Measurements from ENCODE around the gene TRAPPC12.

TRAPPC12 gene

DNA sequence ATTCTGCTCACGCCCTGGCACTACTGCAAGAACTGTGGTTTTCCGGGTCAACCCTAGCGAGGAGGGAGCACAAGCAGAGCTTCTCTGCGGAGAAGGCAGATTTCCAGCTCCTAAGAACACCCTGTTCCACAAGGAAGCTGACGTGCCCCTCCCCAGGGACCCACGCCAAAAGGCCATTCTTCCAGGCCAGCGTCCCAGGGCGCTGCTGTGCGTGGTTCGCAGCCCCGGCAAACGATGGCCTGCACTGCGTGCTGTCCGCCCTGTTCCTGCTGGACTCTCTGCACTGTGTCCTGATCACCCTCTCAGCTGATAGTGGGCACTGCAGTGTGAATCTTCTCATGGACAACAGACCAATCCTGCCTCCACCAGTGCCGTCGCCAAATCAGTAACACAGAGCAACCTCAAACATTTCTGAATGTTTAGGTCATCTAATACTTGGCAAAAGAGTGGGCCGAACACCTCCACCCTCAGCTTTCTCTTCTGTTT, 90.7 kb downstream of the TRAPPC12 start:
- peaks cover 7% of the 10 kb centered on the region for H3K27me3 Mint-ChIP-seq (ENCODE audit: low read depth, poor library complexity)
- peaks cover 46% of the 10 kb centered on the region for H3K36me3 Mint-ChIP-seq (ENCODE audit: low read depth)
- peaks cover 17% of the 10 kb centered on the region for H3K4me1 Mint-ChIP-seq
- no peak for DNase-seq
- H3K4me3 Mint-ChIP-seq = no peak overlapping the region
- no peaks in the 10 kb centered on the region for H3K9me3 Mint-ChIP-seq
- H3K27ac Mint-ChIP-seq = no peak overlapping the region
- TF ChIP-seq, protein P1, sequence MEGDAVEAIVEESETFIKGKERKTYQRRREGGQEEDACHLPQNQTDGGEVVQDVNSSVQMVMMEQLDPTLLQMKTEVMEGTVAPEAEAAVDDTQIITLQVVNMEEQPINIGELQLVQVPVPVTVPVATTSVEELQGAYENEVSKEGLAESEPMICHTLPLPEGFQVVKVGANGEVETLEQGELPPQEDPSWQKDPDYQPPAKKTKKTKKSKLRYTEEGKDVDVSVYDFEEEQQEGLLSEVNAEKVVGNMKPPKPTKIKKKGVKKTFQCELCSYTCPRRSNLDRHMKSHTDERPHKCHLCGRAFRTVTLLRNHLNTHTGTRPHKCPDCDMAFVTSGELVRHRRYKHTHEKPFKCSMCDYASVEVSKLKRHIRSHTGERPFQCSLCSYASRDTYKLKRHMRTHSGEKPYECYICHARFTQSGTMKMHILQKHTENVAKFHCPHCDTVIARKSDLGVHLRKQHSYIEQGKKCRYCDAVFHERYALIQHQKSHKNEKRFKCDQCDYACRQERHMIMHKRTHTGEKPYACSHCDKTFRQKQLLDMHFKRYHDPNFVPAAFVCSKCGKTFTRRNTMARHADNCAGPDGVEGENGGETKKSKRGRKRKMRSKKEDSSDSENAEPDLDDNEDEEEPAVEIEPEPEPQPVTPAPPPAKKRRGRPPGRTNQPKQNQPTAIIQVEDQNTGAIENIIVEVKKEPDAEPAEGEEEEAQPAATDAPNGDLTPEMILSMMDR (IDR thresholded peaks at IDR 0.05) = no peak

DNA sequence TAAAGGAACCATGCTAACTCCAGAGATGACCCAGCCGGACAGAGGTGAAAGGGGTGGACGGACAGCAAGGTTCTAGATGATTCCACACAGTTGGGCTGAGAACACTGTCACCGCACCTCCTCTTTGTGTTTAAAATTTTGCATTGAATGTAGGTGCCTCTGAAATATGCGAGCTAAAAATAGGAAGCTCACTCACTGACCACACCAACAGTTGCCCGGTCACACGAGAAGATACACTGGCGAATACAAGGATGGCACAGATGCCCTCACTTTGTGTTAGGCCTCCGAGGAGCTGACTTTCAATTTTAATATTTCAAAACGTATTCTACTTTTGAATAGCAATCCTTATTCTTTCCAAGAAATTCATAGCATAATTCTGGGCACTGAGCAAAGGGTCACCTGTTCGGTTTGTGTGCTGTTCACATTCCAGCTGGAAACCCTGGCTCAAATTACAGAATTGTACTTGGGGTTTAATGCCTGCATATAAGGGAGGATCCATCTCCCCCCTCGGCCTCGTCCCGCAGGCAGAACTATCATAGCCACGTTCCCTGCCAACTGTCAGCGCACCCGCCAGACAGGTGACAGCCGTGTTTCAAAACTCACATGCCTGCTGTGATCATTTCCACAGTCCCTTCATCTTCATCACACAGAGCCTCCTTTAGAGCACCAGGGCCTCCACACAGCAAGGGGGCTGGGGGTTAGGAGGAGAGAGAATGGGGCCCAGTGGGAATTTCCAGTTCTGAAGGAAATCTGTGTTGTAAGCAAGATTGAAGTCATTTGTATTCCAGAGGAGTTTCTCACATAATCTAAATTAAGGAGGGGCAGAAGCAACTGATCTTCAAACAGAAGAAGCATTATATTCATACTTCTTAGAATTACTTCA, 91.6 kb downstream of the TRAPPC12 start:
- Mint-ChIP-seq H3K27me3 (ENCODE audit: low read depth, poor library complexity) (peaks cover 7% of the 10 kb centered on the region), H3K36me3 (ENCODE audit: low read depth) (peaks cover 51% of the 10 kb centered on the region), H3K4me1 (peaks cover 25% of the 10 kb centered on the region), H3K4me3 (no peak overlapping the region), H3K27ac (no peak overlapping the region), H3K9me3 (no peaks in the 10 kb centered on the region)
- TF ChIP-seq, protein P1 (IDR thresholded peaks at IDR 0.05) = no peak
- DNase-seq = no peak

DNA sequence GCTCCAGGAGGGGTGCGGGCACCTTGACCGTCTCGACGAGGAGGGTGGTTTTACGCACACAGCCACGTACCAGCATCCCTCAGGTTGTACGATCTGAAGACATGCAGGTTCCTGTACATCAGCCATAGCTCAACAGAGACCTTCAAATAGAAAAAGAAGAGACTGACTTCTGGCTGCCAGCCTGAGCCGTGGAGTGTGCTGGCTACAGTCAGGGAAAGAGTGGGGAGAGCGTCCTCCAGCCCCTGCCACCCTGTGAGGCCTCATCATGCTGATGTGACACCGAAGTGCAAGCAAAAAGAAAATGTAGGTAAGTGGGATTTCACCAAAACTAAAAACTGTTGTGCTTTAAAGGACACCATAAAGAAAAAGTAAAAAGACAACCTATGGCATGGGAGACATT, 92.8 kb downstream of the TRAPPC12 start:
- peak overlapping the region; percentile 52 for H3K27ac Mint-ChIP-seq
- no peak overlapping the region for H3K4me3 Mint-ChIP-seq
- peaks cover 5% of the 10 kb centered on the region for H3K27me3 Mint-ChIP-seq (ENCODE audit: low read depth, poor library complexity)
- no peak for DNase-seq
- TF ChIP-seq, protein P1 (IDR thresholded peaks at IDR 0.05) = no peak
- H3K9me3 Mint-ChIP-seq = no peaks in the 10 kb centered on the region
- peaks cover 35% of the 10 kb centered on the region for H3K4me1 Mint-ChIP-seq
- peaks cover 47% of the 10 kb centered on the region for H3K36me3 Mint-ChIP-seq (ENCODE audit: low read depth)

DNA sequence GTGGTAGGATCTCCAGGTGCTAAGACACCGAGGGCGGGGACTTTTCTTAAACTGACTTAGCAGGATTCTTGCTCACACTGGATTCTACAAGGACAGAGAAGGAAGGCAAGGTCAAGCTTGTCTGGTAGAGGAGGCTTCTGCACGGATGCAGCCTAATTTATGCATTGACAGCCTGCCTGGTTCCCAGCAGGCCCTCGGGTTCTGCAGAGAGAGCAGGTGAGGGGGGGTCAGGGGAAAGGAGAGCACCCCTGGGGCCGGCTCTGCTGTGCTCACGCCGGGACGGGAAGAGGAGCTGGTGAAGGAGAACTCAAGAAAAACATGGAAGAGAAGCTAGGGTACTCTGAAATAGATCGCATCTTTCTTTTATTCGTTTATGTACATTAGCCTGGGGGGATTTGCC, 93.5 kb downstream of the TRAPPC12 start:
- no peak overlapping the region for H3K4me3 Mint-ChIP-seq
- H3K4me1 Mint-ChIP-seq = peaks cover 37% of the 10 kb centered on the region
- H3K9me3 Mint-ChIP-seq = no peaks in the 10 kb centered on the region
- H3K36me3 Mint-ChIP-seq (ENCODE audit: low read depth) = peaks cover 47% of the 10 kb centered on the region
- H3K27ac Mint-ChIP-seq = peak overlapping the region; percentile 52
- TF ChIP-seq, protein P1 (IDR thresholded peaks at IDR 0.05) = no peak
- DNase-seq = no peak
- peaks cover 5% of the 10 kb centered on the region for H3K27me3 Mint-ChIP-seq (ENCODE audit: low read depth, poor library complexity)

DNA sequence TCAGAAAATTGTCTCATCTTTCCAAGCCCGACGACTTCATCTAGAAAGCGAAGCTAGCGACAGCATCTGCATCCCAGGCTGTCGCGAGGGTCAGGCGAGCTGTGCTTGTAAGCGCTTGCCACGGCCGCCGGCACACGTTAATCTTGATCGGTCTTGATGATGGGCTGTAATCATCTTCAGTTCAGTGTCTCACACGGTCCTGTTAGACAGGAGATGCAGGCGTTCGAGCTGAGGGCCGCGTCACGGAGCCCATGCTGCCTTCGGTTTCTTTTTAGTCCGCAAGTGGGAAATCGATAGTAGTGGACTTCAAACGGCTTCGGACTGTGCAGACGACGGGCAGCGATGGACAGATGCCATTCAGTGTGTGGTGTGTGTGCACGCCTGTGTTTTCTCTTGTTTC, 96.3 kb downstream of the TRAPPC12 start:
- Mint-ChIP-seq H3K27ac (peak overlapping the region; percentile 98), H3K4me3 (no peak overlapping the region), H3K27me3 (ENCODE audit: low read depth, poor library complexity) (peaks cover 2% of the 10 kb centered on the region), H3K36me3 (ENCODE audit: low read depth) (peaks cover 56% of the 10 kb centered on the region), H3K4me1 (peaks cover 43% of the 10 kb centered on the region), H3K9me3 (no peaks in the 10 kb centered on the region)
- TF ChIP-seq, protein P1 (IDR thresholded peaks at IDR 0.05) = no peak
- DNase-seq = no peak
